Liver (tissue), 9 donors: ENCODE data around the gene DPYD. TPM values are rescaled to one million over a fixed set of nuclear protein-coding genes. Genes with fewer than 3 reads are reported as not detected.

Experiments
- DNase-seq: peaks from one replicate; pipeline ENCODE4 v3.0.0-alpha.2; 2017; ENCODE audit warnings: low spot score
- H3K27ac ChIP-seq, 2 donors: one replicate each; pipeline ENCODE4 v1.7.0; 2013; ENCODE audit warnings: inconsistent platforms in 2 of 2, low read length in 2 of 2, control low read depth in 1 of 2, low read depth in 1 of 2, mild to moderate bottlenecking in 1 of 2
- H3K27me3 ChIP-seq, 4 donors: one replicate each; pipeline versions ENCODE4 v1.6.1 to v1.7.0; 2013; ENCODE audit warnings: low read length in 3 of 4, inconsistent platforms in 1 of 4, mild to moderate bottlenecking in 1 of 4, moderate library complexity in 1 of 4; ENCODE audit not compliant: control insufficient read depth in 4 of 4, insufficient read depth in 4 of 4
- H3K36me3 ChIP-seq, 4 donors: one replicate each; pipeline versions ENCODE4 v1.6.1 to v1.7.0; 2013; ENCODE audit warnings: low read length in 3 of 4, mild to moderate bottlenecking in 3 of 4, low read depth in 1 of 4, moderate library complexity in 1 of 4; ENCODE audit not compliant: control insufficient read depth in 4 of 4, insufficient read depth in 3 of 4
- H3K4me1 ChIP-seq, 4 donors: one replicate each; pipeline versions ENCODE4 v1.6.1 to v1.7.0; 2013; ENCODE audit warnings: low read length in 3 of 4, mild to moderate bottlenecking in 3 of 4, moderate library complexity in 1 of 4; ENCODE audit not compliant: control insufficient read depth in 4 of 4, insufficient read depth in 4 of 4
- H3K4me3 ChIP-seq, 3 donors: one replicate each; pipeline versions ENCODE4 v1.6.1 to v1.7.0; 2013; ENCODE audit warnings: low read length in 3 of 3, control low read depth in 1 of 3, low read depth in 1 of 3, mild to moderate bottlenecking in 1 of 3
- H3K9ac ChIP-seq, 2 donors: one replicate each; pipeline ENCODE4 v1.7.0; 2013; ENCODE audit warnings: low read length in 2 of 2, mild to moderate bottlenecking in 2 of 2, moderate library complexity in 2 of 2, control low read depth in 1 of 2, low read depth in 1 of 2
- H3K9me3 ChIP-seq, 4 donors: one replicate each; pipeline versions ENCODE4 v1.6.1 to v1.7.0; 2013; ENCODE audit warnings: low read length in 3 of 4; ENCODE audit not compliant: control insufficient read depth in 4 of 4
- ATF3 ChIP-seq: IDR thresholded peaks from 2 replicates; pipeline ENCODE4 v1.6.1; 2016; ENCODE audit warnings: antibody characterized with exemption
- CTCF ChIP-seq: fragments of 150-350 bp; IDR thresholded peaks from 2 replicates; pipeline ENCODE4 v1.5.1; 2017; ENCODE audit warnings: improper control_type of control experiment, low read depth, low read length; ENCODE audit not compliant: missing input control
- EGR1 ChIP-seq, 2 donors: IDR thresholded peaks; 2 replicates each; pipeline ENCODE4 v1.6.1; 2016 to 2018; ENCODE audit warnings: antibody characterized with exemption in 2 of 2, low read depth in 2 of 2
- FOXA1 ChIP-seq: IDR thresholded peaks from 2 replicates; pipeline ENCODE4 v1.6.1; 2016; ENCODE audit warnings: antibody characterized with exemption
- FOXA2 ChIP-seq: IDR thresholded peaks from 2 replicates; pipeline ENCODE4 v1.6.1; 2016; ENCODE audit warnings: antibody characterized with exemption
- GABPA ChIP-seq, 2 donors: IDR thresholded peaks in 1 of 2; conservative IDR thresholded peaks in 1 of 2; 2 replicates each; pipeline ENCODE4 v1.6.1; 2016; ENCODE audit warnings: antibody characterized with exemption in 2 of 2, mild to moderate bottlenecking in 1 of 2, moderate library complexity in 1 of 2
- HNF4A ChIP-seq, 2 donors: conservative IDR thresholded peaks; 2 replicates each; pipeline ENCODE4 v1.6.1; 2016; ENCODE audit warnings: antibody characterized with exemption in 2 of 2, mild to moderate bottlenecking in 2 of 2
- HNF4G ChIP-seq: IDR thresholded peaks from 2 replicates; pipeline ENCODE4 v1.6.1; 2016; ENCODE audit warnings: antibody characterized with exemption
- JUND ChIP-seq, 2 donors: IDR thresholded peaks; 2 replicates each; pipeline ENCODE4 v1.6.1; 2016; ENCODE audit warnings: antibody characterized with exemption in 2 of 2
- MAX ChIP-seq: IDR thresholded peaks from 2 replicates; pipeline ENCODE4 v1.6.1; 2016; ENCODE audit warnings: antibody characterized with exemption
- NR2F2 ChIP-seq: IDR thresholded peaks from 2 replicates; pipeline ENCODE4 v1.6.1; 2016; ENCODE audit warnings: antibody characterized with exemption
- RAD21 ChIP-seq, 2 donors: IDR thresholded peaks; 2 replicates each; pipeline ENCODE4 v1.6.1; 2016; ENCODE audit warnings: antibody characterized with exemption in 2 of 2, mild to moderate bottlenecking in 2 of 2
- REST ChIP-seq: IDR thresholded peaks from 2 replicates; pipeline ENCODE4 v1.6.1; 2016; ENCODE audit warnings: antibody characterized with exemption, mild to moderate bottlenecking
- RXRA ChIP-seq, 2 donors: IDR thresholded peaks; 2 replicates each; pipeline ENCODE4 v1.6.1; 2017 to 2018; ENCODE audit warnings: antibody characterized with exemption in 2 of 2, mild to moderate bottlenecking in 1 of 2
- SP1 ChIP-seq: IDR thresholded peaks from 2 replicates; pipeline ENCODE4 v1.6.1; 2018; ENCODE audit warnings: antibody characterized with exemption, mild to moderate bottlenecking
- TAF1 ChIP-seq: conservative IDR thresholded peaks from 2 replicates; pipeline ENCODE4 v1.6.1; 2016; ENCODE audit warnings: antibody characterized with exemption, mild to moderate bottlenecking
- YY1 ChIP-seq: IDR thresholded peaks from 2 replicates; pipeline ENCODE4 v1.6.1; 2016; ENCODE audit warnings: antibody characterized with exemption, mild to moderate bottlenecking
- whole genome bisulfite sequencing: extraction: QIAGEN DNeasy Blood & Tissue Kit; methylation state at CpG from one replicate; pipeline ENCODE4 v1.1.7; 2013; 5-methylcytosine and 5-hydroxymethylcytosine counted together
- polyA plus RNA-seq, 2 donors: library from polyadenylated mRNA; stranded (reverse) in 1 of 2; unstranded in 1 of 2; fragments of 200-250 nt in 1 of 2; fragments of >200 nt in 1 of 2; fragmentation: Nextera tagmentation in 1 of 2; extraction: Ambion mirVana in 1 of 2; gene quantifications; one replicate each; pipeline versions ENCODE4 v1.2.1 to v1.2.3, GENCODE V29; 2013 to 2015
- total RNA-seq, 2 donors: library from RNA; depleted of rRNA; stranded (reverse); fragments of >200 nt; gene quantifications; one replicate each; pipeline ENCODE4 v1.2.3, GENCODE V29; 2014
- TF ChIP-seq, protein P1 (sequence below): IDR thresholded peaks from 2 replicates; pipeline ENCODE4 v1.6.1; 2016; ENCODE audit warnings: antibody characterized with exemption
- donor health status: healthy.
- donor health status: healthy.
- donor health status: healthy.
- donor health status: healthy.
- donor health status: healthy.

DPYD gene
- total and polyA plus RNA-seq, 4 donors, result 16.2 to 142 (median 47.0) TPM

DNA sequence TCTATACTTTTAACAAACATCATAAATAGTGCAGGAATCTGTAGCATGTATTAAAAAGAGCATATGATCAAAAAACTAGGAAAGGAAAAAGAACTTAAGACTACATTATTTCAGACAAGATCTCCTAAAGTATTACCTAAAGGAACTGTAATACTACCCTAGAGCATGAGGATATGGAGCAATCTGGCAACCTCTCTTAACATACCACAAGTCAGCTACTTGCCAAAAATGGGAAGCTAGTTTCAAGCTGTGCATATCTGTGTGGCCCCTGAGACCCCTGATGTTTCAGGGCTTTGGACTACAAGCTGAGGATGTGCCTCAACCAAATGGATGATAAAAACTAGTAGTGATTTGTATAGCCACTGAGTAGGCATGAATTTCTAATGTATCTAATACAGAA, 673.6 kb downstream of the DPYD start:
- Histone ChIP-seq H3K36me3 (no peaks in the 10 kb centered on the region), H3K4me3 (no peak overlapping the region), H3K27ac (no peak overlapping the region), H3K9ac (no peak overlapping the region), H3K9me3 (no peaks in the 10 kb centered on the region), H3K4me1 (peaks cover 0 to 1% (median under 1%) of the 10 kb centered on the region in 4 donors), H3K27me3 (no peaks in the 10 kb centered on the region)
- no peak for DNase-seq
- TF ChIP-seq RAD21 (IDR thresholded peaks at IDR 0.05), result no peak
- TF ChIP-seq FOXA2, result no peak
- TF ChIP-seq FOXA1, result no peak
- TF ChIP-seq EGR1 (IDR thresholded peaks at IDR 0.05; ENCODE audit: low read depth in 2 of 2), result no peak
- TF ChIP-seq TAF1, result no peak
- no peak for TF ChIP-seq YY1
- TF ChIP-seq HNF4A (conservative IDR thresholded peaks at IDR 0.05), result no peak
- TF ChIP-seq HNF4G, result no peak
- no peak for TF ChIP-seq ATF3
- no peak for TF ChIP-seq SP1
- no peak for TF ChIP-seq JUND (IDR thresholded peaks at IDR 0.05)
- no peak for TF ChIP-seq RXRA (IDR thresholded peaks at IDR 0.05)
- TF ChIP-seq, protein P1, sequence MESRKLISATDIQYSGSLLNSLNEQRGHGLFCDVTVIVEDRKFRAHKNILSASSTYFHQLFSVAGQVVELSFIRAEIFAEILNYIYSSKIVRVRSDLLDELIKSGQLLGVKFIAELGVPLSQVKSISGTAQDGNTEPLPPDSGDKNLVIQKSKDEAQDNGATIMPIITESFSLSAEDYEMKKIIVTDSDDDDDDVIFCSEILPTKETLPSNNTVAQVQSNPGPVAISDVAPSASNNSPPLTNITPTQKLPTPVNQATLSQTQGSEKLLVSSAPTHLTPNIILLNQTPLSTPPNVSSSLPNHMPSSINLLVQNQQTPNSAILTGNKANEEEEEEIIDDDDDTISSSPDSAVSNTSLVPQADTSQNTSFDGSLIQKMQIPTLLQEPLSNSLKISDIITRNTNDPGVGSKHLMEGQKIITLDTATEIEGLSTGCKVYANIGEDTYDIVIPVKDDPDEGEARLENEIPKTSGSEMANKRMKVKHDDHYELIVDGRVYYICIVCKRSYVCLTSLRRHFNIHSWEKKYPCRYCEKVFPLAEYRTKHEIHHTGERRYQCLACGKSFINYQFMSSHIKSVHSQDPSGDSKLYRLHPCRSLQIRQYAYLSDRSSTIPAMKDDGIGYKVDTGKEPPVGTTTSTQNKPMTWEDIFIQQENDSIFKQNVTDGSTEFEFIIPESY, result no peak
- TF ChIP-seq CTCF, result no peak
- TF ChIP-seq GABPA (IDR thresholded peaks at IDR 0.05 in 1 of 2, conservative IDR thresholded peaks at IDR 0.05 in 1 of 2), result no peak
- TF ChIP-seq NR2F2, result no peak
- no peak for TF ChIP-seq MAX

GRCh38 chr1:97245682-97246081, 675.2 kb downstream of the DPYD start:
- Histone ChIP-seq H3K36me3 (no peaks in the 10 kb centered on the region), H3K4me3 (no peak overlapping the region), H3K9ac (no peak overlapping the region), H3K27ac (no peak overlapping the region), H3K27me3 (no peaks in the 10 kb centered on the region), H3K9me3 (no peaks in the 10 kb centered on the region), H3K4me1 (peaks cover 0 to 2% (median 0%) of the 10 kb centered on the region in 4 donors)
- TF ChIP-seq, protein P1, result no peak
- TF ChIP-seq MAX (no peak), NR2F2 (no peak), JUND (IDR thresholded peaks at IDR 0.05) (no peak), YY1 (no peak), HNF4A (conservative IDR thresholded peaks at IDR 0.05) (no peak), ATF3 (no peak), SP1 (no peak), REST (no peak), RAD21 (IDR thresholded peaks at IDR 0.05) (no peak), FOXA2 (no peak), RXRA (IDR thresholded peaks at IDR 0.05) (no peak), FOXA1 (no peak), HNF4G (no peak)
- 75% methylated on average over 1 of the region's 1 CpG for WGBS
- no peak for DNase-seq
